Activated CD4-positive, alpha-beta memory T cell treated with anti-CD3 and anti-CD28 coated beads, Interleukin-2, amount 10 ng/mL, durations not matched to agents 7 days and 5 days (primary cell): ENCODE measurements around the gene PDP2. TPM values are rescaled to one million over a fixed set of nuclear protein-coding genes. Genes with fewer than 3 reads are reported as not detected.
A peak's percentile ranks its signal among the peaks of the same experiment; 100 is the strongest.

Experiments used
- CTCF ChIA-PET: fragments of 350-600 bp; sonication (Branson Sonifier 250); formaldehyde crosslinking; loops from one replicate; lab custom pipeline; 2021; ENCODE audit warnings: antibody characterized with exemption, inconsistent platforms; lab: Charles Lee
- POLR2A ChIA-PET: fragments of 350-600 bp; sonication (Branson Sonifier 250); formaldehyde crosslinking; loops from one replicate; lab custom pipeline; 2021; ENCODE audit warnings: antibody characterized with exemption; lab: Charles Lee
- DNase-seq: peaks from one replicate; pipeline ENCODE4 v3.0.0-alpha.2; 2020
- H3K27ac Mint-ChIP-seq: one replicate; pipeline ENCODE4 v1.8.0; 2021; ENCODE audit warnings: mild to moderate bottlenecking, mixed read lengths
- H3K27me3 Mint-ChIP-seq: one replicate; pipeline ENCODE4 v1.8.0; 2021; ENCODE audit warnings: mixed read lengths
- H3K36me3 Mint-ChIP-seq: one replicate; pipeline ENCODE4 v1.8.0; 2021; ENCODE audit warnings: low read depth, mixed read lengths
- H3K4me1 Mint-ChIP-seq: one replicate; pipeline ENCODE4 v1.8.0; 2021; ENCODE audit warnings: mixed read lengths
- H3K4me3 Mint-ChIP-seq: one replicate; pipeline ENCODE4 v1.8.0; 2021; ENCODE audit warnings: mild to moderate bottlenecking, mixed read lengths
- H3K9me3 Mint-ChIP-seq: one replicate; pipeline ENCODE4 v1.8.0; 2021; ENCODE audit warnings: mixed read lengths
- total RNA-seq, 2 experiments: library from RNA; stranded (reverse); gene quantifications; one replicate each; pipeline ENCODE4 v1.2.3, GENCODE V29; 2021

PDP2 gene
- total RNA-seq, 2 experiments from 2014 or later, result 30.7 to 33.9 TPM

- ChIA-PET POLR2A (no interaction called here), CTCF (interaction anchor here (0.5 to 1.2 kb wide), 4 partner anchors 10 to 190 kb away, joined by 3 read pairs; partner anchors contain the start of gene NAE1)
- no peak for DNase-seq
- H3K27ac Mint-ChIP-seq, result peak overlapping the region; percentile 45
- H3K4me1 Mint-ChIP-seq, result peaks cover 52% of the 10 kb centered on the region
- no peaks in the 10 kb centered on the region for H3K9me3 Mint-ChIP-seq
- H3K36me3 Mint-ChIP-seq, result peaks cover 39% of the 10 kb centered on the region
- H3K4me3 Mint-ChIP-seq, result peak overlapping the region; percentile 48
- H3K27me3 Mint-ChIP-seq, result no peaks in the 10 kb centered on the region
Measured at GRCh38 chr16:66936889-66937554, 56.7 kb downstream of the PDP2 start.

GRCh38 chr16:66937725-66938337, 57.5 kb downstream of the PDP2 start:
- Mint-ChIP-seq H3K27ac (peak overlapping the region; percentile 33), H3K4me3 (no peak overlapping the region), H3K36me3 (peaks cover 40% of the 10 kb centered on the region), H3K27me3 (no peaks in the 10 kb centered on the region), H3K4me1 (peaks cover 43% of the 10 kb centered on the region), H3K9me3 (no peaks in the 10 kb centered on the region)
- ChIA-PET POLR2A (no interaction called here), CTCF (interaction anchor here (0.5 to 1.2 kb wide), 3 partner anchors 10 to 189 kb away, joined by 3 read pairs; no protein-coding TSS in a partner anchor)
- no peak for DNase-seq

- peaks cover 30% of the 10 kb centered on the region for H3K36me3 Mint-ChIP-seq
- peaks cover 28% of the 10 kb centered on the region for H3K4me1 Mint-ChIP-seq
- CTCF ChIA-PET, result no interaction called here
- DNase-seq, result no peak
- H3K9me3 Mint-ChIP-seq, result no peaks in the 10 kb centered on the region
- no peak overlapping the region for H3K4me3 Mint-ChIP-seq
- no peaks in the 10 kb centered on the region for H3K27me3 Mint-ChIP-seq
- POLR2A ChIA-PET, result no interaction called here
- H3K27ac Mint-ChIP-seq, result no peak overlapping the region
Measured at GRCh38 chr16:66939366-66939765, 59.1 kb downstream of the PDP2 start.

GRCh38 chr16:66940236-66940635, 59.9 kb downstream of the PDP2 start:
- H3K27ac Mint-ChIP-seq, result no peak overlapping the region
- POLR2A ChIA-PET, result no interaction called here
- no peak overlapping the region for H3K4me3 Mint-ChIP-seq
- CTCF ChIA-PET, result no interaction called here
- H3K4me1 Mint-ChIP-seq, result peaks cover 23% of the 10 kb centered on the region
- no peak for DNase-seq
- no peaks in the 10 kb centered on the region for H3K9me3 Mint-ChIP-seq
- H3K27me3 Mint-ChIP-seq, result no peaks in the 10 kb centered on the region
- peaks cover 29% of the 10 kb centered on the region for H3K36me3 Mint-ChIP-seq

Other genes starting within 250 kb of the PDP2 start
- under 1 TPM; 0.53 to 0.58 TPM for gene CMTM4, start 183.8 kb upstream of the PDP2 start, total RNA-seq
- gene DYNC1LI2, start 128.9 kb upstream of the PDP2 start, total RNA-seq, result 10 to 100 TPM; 50.1 to 52.9 TPM
- under 1 TPM in 1 of 2 experiments, not detected in 1; 0.15 TPM for gene TERB1, start 78.9 kb upstream of the PDP2 start, total RNA-seq
- gene NAE1, start 49.5 kb upstream of the PDP2 start, total RNA-seq, result 10 to 100 TPM; 76.5 to 78.2 TPM
- gene CA7, start 36.1 kb upstream of the PDP2 start, total RNA-seq, result under 1 TPM in 1 of 2 experiments, not detected in 1; 0.13 TPM
- gene CDH16, start 38.4 kb downstream of the PDP2 start, total RNA-seq, result not detected
- 1 to 10 TPM; 1.0 to 1.3 TPM for gene RRAD, start 45.0 kb downstream of the PDP2 start, total RNA-seq
- 100 to 1,000 TPM; 116 to 121 TPM for gene CIAO2B, start 53.9 kb downstream of the PDP2 start, total RNA-seq
- gene CES2, start 55.0 kb downstream of the PDP2 start, total RNA-seq, result 10 to 100 TPM; 32.9 to 33.5 TPM
- 1 to 10 TPM; 6.1 to 6.3 TPM for gene CES3, start 80.8 kb downstream of the PDP2 start, total RNA-seq
- gene CES4A, start 108.1 kb downstream of the PDP2 start, total RNA-seq, result 10 to 100 TPM; 37.8 to 39.3 TPM
- 100 to 1,000 TPM; 236 to 238 TPM for gene CBFB, start 148.6 kb downstream of the PDP2 start, total RNA-seq
- 10 to 100 TPM; 12.4 to 13.3 TPM for gene PHAF1, start 229.4 kb downstream of the PDP2 start, total RNA-seq